GM12864 (cell line): ENCODE measurements around the gene FAHD1.

Experiments
- DNase-seq: peaks from one replicate; pipeline ENCODE4 v3.0.0-alpha.2; 2011; ENCODE audit warnings: low read depth
- H3K4me3 ChIP-seq: 2 replicates; pipeline ENCODE4 v1.5.1; 2011; ENCODE audit warnings: mild to moderate bottlenecking, low read depth, low read length, control low read depth
- CTCF ChIP-seq: IDR thresholded peaks from 2 replicates; pipeline ENCODE4 v1.5.1; 2011; ENCODE audit warnings: low read depth, mild to moderate bottlenecking, moderate library complexity, low read length, control low read depth, inconsistent platforms; ENCODE audit errors: missing control alignments

FAHD1 gene

GRCh38 chr16:1810106-1810505 lies 16.9 kb upstream of the FAHD1 start:
- TF ChIP-seq CTCF: no peak
- H3K4me3 ChIP-seq: no peak overlapping the region
- DNase-seq: no peak

GRCh38 chr16:1810536-1810935 lies 16.5 kb upstream of the FAHD1 start:
- TF ChIP-seq CTCF: no peak
- no peak for DNase-seq
- H3K4me3 ChIP-seq: no peak overlapping the region

- TF ChIP-seq CTCF: peak; percentile 12
- no peak for DNase-seq
- H3K4me3 ChIP-seq: no peak overlapping the region
Measured at GRCh38 chr16:1812732-1813163, 14.3 kb upstream of the FAHD1 start.

- TF ChIP-seq CTCF: no peak
- no peak overlapping the region for H3K4me3 ChIP-seq
- no peak for DNase-seq
Measured at GRCh38 chr16:1815461-1815860, 11.5 kb upstream of the FAHD1 start.

- no peak for DNase-seq
- no peak for TF ChIP-seq CTCF
- no peak overlapping the region for H3K4me3 ChIP-seq
Measured at GRCh38 chr16:1816396-1817275, 10.4 kb upstream of the FAHD1 start.

GRCh38 chr16:1817276-1817589 lies 9.8 kb upstream of the FAHD1 start:
- no peak for DNase-seq
- H3K4me3 ChIP-seq: no peak overlapping the region
- no peak for TF ChIP-seq CTCF

GRCh38 chr16:1817716-1818115 lies 9.3 kb upstream of the FAHD1 start:
- no peak for TF ChIP-seq CTCF
- H3K4me3 ChIP-seq: no peak overlapping the region
- DNase-seq: no peak
